SK-N-MC (cell line): Measurements from ENCODE around the gene SYNJ2.

Experiments
- EZH2 ChIP-seq: fragments of 200-600 bp; sonication (generic); IDR thresholded peaks from one replicate; pipeline ENCODE4 v1.6.1; 2017; ENCODE audit warnings: antibody characterized with exemption
- POLR2AphosphoS5 ChIP-seq: IDR thresholded peaks from 2 replicates; pipeline ENCODE4 v1.6.1; 2012; ENCODE audit warnings: mild to moderate bottlenecking, low read depth, low read length, borderline replicate concordance

DNA sequence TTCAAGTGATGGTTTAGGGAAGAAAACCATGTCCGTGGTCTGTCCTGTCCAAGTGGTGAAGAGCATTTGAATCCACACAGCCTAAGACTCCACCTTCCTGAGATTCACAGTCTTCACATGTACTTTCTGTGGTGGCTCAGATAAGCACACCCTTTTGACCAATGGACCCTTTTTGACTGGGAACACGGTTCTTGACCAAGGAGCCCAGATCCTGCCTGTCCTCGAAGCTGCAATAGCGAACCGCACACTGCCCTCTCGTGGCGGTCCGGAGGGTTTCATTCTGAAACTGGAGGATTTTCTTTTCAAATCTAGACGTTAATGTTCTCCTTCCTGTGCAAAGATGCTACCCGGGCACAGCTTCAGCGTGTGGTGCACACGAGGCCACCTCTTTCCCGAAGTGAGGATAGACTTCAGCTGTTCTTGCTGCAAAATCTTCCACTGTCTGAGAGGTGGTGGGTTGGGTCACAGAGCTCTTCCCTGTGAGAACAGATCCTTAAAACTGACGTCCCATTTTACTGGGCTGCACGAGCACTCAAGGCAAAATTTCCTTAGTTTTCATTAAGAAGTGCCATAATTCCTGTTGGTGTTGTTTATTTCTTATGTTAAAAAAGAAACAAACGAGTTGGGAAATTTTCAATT lies 90.5 kb downstream of the SYNJ2 start:
- TF ChIP-seq POLR2AphosphoS5, result no peak
- TF ChIP-seq EZH2, result no peak
